ENCODE data around the gene SLC35A2.

The SLC35A2 gene

DNA sequence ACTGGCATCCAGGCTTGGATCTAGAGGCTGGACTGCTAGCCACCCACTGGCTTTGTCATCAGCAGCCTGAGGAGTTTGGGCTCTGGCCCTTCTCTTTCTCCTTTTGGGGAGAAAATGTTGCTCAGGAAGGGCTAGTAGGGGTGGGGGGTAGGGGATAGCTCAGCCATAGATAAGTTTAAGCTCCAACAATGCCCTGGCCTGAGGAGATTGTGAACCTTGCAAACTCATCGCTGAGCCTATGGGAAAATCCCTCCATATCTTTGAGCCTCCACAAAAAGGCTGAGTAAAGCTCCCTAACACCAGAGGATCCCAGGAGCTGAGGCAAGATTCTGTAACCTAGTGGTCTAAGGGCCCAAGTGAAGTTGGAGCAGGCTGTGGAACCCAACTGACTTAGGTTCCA, 37.1 kb upstream of the SLC35A2 start:
- no peak for DNase-seq (ENCODE audit: low spot score)
- TF ChIP-seq, protein P1, sequence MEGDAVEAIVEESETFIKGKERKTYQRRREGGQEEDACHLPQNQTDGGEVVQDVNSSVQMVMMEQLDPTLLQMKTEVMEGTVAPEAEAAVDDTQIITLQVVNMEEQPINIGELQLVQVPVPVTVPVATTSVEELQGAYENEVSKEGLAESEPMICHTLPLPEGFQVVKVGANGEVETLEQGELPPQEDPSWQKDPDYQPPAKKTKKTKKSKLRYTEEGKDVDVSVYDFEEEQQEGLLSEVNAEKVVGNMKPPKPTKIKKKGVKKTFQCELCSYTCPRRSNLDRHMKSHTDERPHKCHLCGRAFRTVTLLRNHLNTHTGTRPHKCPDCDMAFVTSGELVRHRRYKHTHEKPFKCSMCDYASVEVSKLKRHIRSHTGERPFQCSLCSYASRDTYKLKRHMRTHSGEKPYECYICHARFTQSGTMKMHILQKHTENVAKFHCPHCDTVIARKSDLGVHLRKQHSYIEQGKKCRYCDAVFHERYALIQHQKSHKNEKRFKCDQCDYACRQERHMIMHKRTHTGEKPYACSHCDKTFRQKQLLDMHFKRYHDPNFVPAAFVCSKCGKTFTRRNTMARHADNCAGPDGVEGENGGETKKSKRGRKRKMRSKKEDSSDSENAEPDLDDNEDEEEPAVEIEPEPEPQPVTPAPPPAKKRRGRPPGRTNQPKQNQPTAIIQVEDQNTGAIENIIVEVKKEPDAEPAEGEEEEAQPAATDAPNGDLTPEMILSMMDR (IDR thresholded peaks at IDR 0.05; ENCODE audit: extremely low read depth, missing control alignments), result no peak

GRCh38 chrX:48945517-48946348, 34.3 kb upstream of the SLC35A2 start:
- TF ChIP-seq, protein P1 (IDR thresholded peaks at IDR 0.05; ENCODE audit: extremely low read depth, missing control alignments), result peak; percentile 80
- DNase-seq (ENCODE audit: low spot score), result peak; percentile 48

DNA sequence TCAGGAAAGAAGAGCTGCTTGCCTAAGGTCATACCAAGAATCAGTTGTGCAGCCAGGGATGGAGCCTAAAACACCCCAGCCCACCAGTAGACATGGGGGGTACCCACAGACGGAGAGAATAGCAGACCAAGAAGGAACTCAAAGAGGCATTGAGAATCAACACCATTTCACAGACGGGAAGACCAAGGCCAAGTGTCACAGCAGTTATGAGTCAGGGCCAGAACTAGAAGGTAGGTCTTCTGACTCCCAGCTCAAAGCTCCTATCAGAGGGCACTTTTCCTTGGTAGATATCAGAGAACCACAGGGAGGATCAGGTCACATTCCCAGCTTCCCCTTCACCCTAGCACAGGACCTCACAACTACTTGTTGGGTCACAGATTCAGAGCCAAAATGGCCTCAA, 31.4 kb upstream of the SLC35A2 start:
- TF ChIP-seq, protein P1 (IDR thresholded peaks at IDR 0.05; ENCODE audit: extremely low read depth, missing control alignments), result no peak
- no peak for DNase-seq (ENCODE audit: low spot score)

GRCh38 chrX:48940404-48940955, 29.0 kb upstream of the SLC35A2 start:
- DNase-seq (ENCODE audit: low spot score), result no peak
- TF ChIP-seq, protein P1 (IDR thresholded peaks at IDR 0.05; ENCODE audit: extremely low read depth, missing control alignments), result no peak

DNA sequence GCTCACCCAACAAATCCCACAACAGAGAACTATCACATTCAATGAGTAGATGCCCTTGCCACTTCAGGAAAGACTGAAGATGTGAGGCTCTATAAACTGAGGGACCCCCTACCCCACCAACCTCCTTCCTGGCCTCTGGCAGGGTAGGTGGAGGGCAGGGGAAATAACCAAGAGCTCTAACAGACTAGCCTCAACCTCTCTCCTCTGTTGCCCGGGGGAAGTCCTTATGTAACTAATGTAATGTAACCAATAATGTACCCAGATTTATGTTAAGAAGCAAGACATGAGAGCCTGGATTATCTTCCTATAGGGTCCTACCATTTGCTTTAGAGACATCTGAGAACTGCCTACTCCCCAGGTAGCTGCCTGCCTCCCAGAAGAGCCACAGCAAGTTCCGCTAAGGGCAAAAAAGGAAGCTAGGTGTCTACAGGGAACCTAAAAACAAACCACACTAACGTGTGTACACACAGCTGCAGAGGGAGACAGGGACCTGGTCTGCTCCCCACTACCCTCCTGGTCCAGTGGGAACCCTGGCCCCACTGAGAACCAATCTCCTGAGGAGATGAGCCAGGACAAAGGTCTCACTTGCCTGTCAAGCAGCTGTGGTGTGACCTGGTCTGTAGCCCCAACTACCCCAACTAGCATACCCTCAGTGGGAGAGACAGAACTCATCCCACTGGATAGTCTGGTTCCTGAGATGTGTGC, 28.2 kb upstream of the SLC35A2 start:
- TF ChIP-seq, protein P1 (IDR thresholded peaks at IDR 0.05; ENCODE audit: extremely low read depth, missing control alignments), result no peak

DNA sequence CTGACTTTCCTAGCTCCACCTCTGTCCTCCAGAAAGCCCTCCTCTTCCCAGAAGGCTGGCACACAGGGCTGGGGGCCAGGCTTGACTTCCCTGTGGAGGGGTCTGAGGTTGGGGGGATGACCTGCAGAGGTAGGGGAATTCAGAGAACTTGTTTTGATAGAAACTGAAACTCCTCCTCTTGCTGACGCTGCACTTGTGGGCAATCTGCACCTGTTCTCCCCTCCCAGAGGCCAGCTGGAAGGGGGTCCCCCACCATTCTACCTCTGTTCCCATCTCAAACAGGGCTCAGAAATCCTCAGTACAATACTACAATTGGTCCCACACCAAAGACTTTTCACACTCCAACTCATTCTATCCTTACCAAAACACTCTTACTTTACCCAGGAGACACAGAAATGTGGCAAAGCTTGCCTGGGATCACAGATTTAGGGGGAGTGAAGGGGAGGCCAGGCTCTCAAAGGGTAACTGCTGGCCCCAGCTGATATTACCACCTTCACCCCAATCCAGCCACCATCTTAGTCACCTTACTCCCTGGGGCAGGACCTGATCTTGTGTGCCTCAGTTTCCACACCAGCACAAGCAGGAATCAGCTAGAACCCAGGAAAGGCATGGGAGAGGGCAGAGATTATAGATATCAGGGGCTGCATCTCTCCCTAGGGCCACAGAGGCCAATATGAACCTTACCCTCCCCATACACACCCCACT, 27.4 kb upstream of the SLC35A2 start:
- peak; percentile 49 for DNase-seq (ENCODE audit: low spot score)
- TF ChIP-seq, protein P1 (IDR thresholded peaks at IDR 0.05; ENCODE audit: extremely low read depth, missing control alignments), result no peak

More for the DNA sequence above, 28.2 kb upstream of the SLC35A2 start:
- no peak for DNase-seq (ENCODE audit: low spot score)
